ENCODE measurements around the gene RNF128.
A peak's percentile ranks its signal among the peaks of the same experiment; 100 is the strongest.
"Not testable (repeated sequence)": the region's sequence is repeated elsewhere in the genome, so short reads cannot be mapped to it uniquely, and the experiment has no call there.

The RNF128 gene

DNA sequence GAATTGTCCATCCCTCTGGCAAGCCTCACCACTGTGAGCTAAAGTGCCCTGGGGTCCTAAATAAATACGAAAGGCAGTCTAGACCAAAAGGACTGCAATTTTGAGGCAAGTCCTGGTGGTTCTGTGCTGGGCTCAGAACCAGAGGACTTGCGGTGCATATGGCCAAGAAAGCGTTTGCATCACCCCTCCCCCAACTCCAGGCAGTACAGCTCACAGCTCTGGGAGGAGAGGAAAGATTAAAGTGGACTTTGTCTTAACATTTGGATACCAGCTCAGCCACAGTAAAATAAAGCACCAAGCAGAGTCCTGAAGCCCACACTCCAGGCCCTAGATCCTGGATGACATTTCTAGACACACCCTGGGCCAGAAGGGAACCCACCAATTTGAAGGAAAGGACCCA lies 24.9 kb downstream of the RNF128 start:
- no peak for DNase-seq

DNA sequence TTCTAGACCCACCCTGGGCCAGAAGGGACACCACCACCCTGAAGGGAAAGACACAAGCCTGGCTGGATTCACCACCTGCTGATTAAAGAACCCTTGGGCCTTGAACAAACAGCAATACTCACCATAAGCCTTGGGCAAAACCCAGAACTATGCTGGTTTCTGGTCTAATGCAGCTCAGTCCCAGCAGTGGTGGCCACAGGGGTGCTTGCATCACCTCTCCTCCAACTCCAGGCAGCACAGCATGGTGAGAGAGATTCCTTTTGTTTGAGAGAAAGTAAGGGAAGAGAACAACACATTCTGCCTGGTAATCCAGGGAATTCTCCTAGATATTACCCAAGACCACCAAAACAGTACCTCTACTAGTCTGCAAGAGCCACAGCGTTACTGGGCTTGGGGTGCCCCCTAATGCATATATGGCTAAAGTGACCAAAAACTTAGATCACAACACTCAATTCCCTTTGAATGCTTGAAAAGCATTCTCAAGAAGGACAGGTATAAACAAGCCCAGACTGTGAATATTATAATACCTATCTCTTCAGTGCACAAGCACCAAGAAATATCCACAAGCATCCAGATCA lies 25.7 kb downstream of the RNF128 start:
- peak; percentile 6 for DNase-seq

DNA sequence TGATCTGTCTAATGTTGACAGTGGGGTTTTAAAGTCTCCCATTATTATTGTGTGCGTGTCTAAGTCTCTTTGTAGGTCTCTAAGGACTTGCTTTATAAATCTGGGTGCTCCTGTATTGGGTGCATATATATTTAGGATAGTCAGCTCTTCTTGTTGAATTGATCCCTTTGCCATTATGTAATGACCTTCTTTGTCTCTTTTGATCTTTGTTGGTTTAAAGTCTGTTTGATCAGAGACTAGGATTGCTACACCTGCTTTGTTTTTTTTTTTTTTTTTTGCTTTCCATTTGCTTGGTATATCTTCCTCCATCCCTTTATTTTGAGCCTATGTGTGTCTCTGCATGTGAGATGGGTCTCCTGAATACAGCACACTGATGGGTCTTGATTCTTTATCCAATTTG lies 42.8 kb downstream of the RNF128 start:
- not testable (repeated sequence) for DNase-seq

DNA sequence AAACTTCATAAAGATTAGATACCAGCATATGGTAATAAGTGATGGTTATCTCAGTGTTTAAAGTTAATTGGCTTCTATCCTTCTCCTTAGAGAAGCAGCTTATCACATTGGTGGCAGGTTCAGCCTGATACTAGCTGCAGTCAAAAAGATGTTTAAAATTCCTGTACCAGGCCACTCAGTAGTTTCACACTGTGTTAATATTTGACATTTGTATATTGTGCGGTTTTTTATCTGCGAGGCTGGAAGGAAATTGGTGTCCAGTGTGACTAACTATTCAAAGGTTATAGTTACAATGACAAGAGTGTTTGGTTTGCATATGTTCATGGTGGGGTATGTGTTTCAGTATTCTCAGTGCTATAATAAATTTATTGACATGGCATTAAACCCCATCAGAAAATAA lies 48.5 kb downstream of the RNF128 start:
- no peak for DNase-seq

DNA sequence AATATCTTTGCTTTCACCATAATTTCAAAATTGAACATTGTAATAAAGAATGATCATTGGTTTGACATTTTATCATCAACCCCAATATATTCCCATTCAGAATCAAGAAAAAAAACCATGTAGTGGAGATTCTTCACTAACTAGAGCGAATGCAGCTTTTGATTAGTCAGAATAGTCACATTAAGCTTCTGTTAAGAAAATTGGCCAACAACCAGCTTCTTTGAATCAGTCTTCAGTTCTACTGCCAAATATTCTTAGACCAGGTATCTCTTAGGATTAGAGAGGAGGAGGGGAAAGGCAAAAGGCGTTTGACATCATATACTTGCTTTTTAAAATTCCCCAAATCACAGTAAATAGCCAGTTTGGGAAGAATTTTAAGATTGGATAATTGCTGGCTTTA lies 53.8 kb downstream of the RNF128 start:
- no peak for DNase-seq

DNA sequence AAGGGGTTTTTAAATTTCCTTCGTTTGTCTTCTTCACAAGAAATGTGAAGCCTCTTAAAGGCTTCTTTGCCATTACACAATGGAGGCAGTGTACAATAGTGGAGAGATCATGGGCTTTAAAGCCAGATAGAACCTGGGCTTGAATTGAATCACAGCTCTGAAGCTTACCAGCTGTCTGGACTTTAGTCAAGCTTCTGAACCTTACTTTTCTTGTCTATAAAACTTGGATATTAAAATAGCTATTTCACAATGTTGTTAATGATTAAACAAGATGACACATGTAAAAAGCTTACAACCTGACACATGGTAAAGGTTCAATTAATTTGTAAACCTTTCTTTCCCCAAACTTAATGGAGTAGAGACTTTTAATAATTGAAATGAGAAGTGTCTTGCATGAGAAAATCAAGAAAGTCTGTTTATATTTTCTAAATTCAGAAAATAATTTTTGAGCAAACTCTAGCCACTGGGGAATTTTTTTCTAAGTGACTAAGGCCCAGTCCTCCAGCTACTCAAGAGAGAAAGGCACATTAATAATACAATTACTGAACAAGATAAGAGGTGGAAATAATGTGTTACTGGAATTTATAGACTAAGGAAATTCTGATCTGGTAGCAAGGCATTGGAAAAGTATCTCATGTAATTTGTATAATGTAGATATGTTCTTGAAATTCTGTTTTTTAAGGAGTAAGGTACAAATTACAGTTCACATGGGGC lies 54.3 kb downstream of the RNF128 start:
- DNase-seq: no peak

DNA sequence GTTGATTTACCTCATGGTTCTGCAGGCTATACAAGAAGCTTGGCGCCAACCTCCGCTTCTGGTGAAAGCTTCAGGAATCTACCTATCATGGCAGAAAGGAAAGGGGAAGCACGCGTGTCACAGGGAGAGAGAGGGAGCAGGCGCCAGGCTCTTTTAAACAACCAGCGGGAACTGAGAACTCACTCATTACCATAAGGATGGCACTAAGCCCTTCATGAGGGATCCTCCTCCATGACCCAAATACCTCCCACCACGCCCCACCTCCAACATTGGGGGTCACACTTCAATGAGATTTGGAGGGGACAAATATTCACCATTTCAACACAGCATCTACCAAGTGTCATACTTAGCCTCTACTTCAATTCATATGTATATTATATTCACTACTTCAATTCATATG lies 57.2 kb downstream of the RNF128 start:
- DNase-seq: no peak

DNA sequence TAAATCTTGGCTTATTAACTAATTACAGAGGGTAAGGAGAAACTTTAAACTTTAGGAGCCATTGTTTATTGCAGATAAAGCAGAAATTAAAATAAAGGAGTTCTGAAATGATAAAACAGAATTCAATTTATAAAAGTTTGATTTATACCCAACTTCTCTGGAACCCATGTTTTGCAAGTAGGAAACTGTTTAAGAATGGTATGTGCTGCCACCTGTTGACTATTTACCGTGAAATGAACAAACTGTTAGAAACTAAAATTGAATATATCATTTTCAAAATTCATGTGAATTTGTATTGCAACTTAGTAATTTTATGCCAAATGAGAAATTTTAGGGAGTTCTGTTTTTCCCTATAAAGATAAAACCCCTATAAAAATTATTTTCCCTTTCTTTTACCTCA lies 65.0 kb downstream of the RNF128 start:
- no peak for DNase-seq

DNA sequence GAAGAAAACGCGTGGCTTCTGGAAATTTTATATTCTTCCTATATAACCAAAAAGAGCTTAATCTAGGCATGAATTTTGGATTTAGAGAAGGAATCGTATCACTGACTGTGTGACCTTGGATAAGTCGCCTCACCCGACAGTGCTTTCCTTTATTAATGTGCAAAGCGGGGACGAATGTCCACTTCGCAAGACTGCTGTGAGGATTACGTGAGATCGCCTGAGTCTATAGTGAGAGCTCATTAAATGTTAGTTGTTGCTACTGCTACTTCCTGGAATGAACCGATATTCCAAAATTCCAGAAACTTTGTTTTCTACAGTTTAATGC lies 75.5 kb downstream of the RNF128 start:
- peak; percentile 42 for DNase-seq

DNA sequence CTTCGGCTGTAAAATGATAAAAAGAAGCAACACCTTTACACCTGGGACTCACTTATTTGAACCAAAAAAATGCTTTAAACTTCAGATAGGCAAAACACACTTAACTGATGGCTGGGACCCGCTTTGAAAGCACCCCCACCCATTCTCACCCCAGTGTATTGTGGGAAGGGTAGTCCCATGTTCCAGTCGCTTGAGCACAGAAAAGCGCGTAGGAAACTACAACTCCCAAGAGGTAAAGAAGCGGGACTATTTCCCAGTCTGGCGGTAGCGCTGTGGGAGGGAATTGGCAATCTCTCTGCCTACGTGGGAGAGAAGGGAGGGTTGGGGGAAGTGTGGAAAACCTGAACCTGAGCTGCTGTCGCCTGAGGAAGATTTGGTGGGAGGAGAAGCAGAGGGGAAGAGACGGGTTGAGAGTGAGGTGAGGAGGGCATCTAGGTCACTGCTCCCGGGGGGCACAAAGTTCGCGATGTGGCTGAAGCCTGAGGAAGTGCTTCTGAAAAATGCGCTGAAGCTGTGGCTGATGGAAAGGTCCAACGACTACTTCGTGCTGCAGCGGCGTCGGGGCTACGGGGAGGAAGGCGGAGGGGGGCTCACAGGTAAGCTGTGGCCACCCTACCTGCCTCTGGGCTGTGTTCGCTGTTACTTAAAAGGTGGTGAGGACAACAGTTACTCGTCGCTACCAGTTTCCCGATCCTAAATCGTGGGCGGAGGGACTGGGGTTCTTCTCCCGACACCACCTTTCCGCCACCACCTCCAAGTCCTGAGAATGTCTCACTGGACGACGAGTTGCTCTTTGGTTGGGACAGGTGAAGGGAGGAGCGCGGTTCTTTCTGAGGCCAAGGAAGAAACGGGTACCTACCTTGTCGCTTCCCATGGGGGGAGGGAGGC lies 76.1 kb downstream of the RNF128 start, which contains the start of gene TBC1D8B:
Gene TBC1D8B (plus strand): TSS at position 286 of the 888 bp plus-strand sequence. CDS start 181 bp downstream, at position 467.
- peak; percentile 94 for DNase-seq

DNA sequence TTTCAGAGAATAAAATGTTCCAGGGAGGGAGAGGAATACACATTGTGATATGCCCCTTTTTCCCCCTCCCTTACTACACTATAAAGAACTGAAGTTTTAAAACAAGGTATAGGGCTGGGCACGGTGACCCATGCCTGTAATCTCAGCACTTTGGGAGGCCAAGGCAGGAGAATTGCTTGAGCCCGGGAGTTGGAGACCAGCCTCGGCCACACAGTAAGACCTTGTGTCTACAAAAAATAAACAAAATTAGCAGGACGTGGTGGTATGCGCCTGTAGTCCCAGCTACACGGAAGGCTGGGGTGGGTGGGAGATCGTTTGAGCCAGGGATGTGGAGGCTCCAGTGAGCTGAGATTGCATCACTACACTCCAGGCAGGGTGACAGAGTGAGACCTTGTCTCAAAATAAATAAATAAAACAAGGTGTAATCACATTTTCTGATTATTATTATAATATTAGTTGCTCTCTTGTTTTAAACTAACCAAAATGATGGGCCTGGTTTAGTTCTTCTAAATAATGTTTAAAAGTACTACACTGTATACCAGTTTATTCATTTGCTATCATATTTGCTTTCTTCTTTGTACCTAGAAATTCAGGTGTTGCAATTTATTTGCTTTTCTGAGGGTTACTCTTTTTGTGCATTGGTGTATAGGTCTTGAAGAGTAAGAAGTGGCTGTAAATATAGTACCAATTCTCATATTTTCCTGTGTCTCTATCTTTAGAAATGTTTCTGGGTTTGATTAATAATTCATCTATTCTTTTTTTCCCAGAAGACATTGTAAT lies 84.8 kb downstream of the RNF128 start:
- no peak for DNase-seq

DNA sequence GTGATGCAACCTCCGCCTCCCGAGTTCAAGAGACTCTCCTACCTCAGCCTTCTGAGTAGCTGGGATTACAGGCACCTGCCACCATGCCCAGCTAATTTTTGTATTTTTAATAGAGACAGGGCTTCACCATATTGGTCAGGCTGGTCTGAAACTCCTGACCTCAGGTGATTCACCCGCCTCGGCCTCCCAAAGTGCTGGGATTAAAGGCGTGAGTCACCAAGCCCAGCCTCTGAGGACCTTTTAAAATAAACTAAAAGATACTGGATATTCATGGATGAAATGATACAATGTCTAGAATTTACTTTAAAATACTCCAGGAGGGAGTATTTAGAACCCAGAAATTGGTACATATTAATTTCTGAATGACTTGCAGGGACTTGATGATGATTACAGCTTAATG lies 86.4 kb downstream of the RNF128 start:
- DNase-seq: not testable (repeated sequence)

DNA sequence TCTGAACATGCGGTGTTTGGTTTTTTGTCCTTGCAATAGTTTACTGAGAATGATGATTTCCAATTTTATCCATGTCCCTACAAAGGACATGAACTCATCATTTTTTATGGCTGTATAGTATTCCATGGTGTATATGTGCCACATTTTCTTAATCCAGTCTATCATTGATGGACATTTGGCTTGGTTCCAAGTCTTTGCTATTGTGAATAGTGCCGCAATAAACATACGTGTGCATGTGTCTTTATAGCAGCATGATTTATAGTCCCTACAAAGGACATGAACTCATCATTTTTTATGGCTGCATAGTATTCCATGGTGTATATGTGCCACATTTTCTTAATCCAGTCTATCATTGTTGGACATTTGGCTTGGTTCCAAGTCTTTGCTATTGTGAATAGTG lies 87.6 kb downstream of the RNF128 start:
- not testable (repeated sequence) for DNase-seq
